ENCODE measurements around the gene SH3PXD2A. TPM values are rescaled to one million over a fixed set of nuclear protein-coding genes. Genes with fewer than 3 reads are reported as not detected.

Gene SH3PXD2A
- total RNA-seq, 1 donor from 2014 or later = 9.6 TPM

GRCh38 chr10:103834436-103835095 is 20.8 kb downstream of the SH3PXD2A start:
- Mint-ChIP-seq H3K36me3 (ENCODE audit: low read depth) (no peaks in the 10 kb centered on the region), H3K4me3 (no peak overlapping the region), H3K4me1 (ENCODE audit: low read depth) (no peaks in the 10 kb centered on the region), H3K27ac (no peak overlapping the region), H3K27me3 (ENCODE audit: insufficient read depth) (peaks cover 11% of the 10 kb centered on the region), H3K9me3 (no peaks in the 10 kb centered on the region)
- DNase-seq (ENCODE audit: low spot score) = no peak
- intact Hi-C loops (cut with micrococcal nuclease) = no loop called here

- Mint-ChIP-seq H3K4me3 (no peak overlapping the region), H3K27ac (no peak overlapping the region), H3K36me3 (ENCODE audit: low read depth) (no peaks in the 10 kb centered on the region), H3K4me1 (ENCODE audit: low read depth) (no peaks in the 10 kb centered on the region), H3K27me3 (ENCODE audit: insufficient read depth) (peaks cover 9% of the 10 kb centered on the region), H3K9me3 (no peaks in the 10 kb centered on the region)
- no peak for DNase-seq (ENCODE audit: low spot score)
- intact Hi-C loops (cut with micrococcal nuclease) = no loop called here
These were observed 21.5 kb downstream of the SH3PXD2A start for GRCh38 chr10:103833731-103834365.

GRCh38 chr10:103832806-103833205 is 22.6 kb downstream of the SH3PXD2A start:
- Mint-ChIP-seq H3K36me3 (ENCODE audit: low read depth) (no peaks in the 10 kb centered on the region), H3K27me3 (ENCODE audit: insufficient read depth) (peaks cover 7% of the 10 kb centered on the region), H3K4me3 (no peak overlapping the region), H3K4me1 (ENCODE audit: low read depth) (no peaks in the 10 kb centered on the region), H3K9me3 (no peaks in the 10 kb centered on the region), H3K27ac (no peak overlapping the region)
- DNase-seq (ENCODE audit: low spot score) = no peak
- intact Hi-C loops (cut with micrococcal nuclease) = no loop called here

GRCh38 chr10:103829838-103830465 is 25.4 kb downstream of the SH3PXD2A start:
- H3K36me3 Mint-ChIP-seq (ENCODE audit: low read depth) = no peaks in the 10 kb centered on the region
- no peak overlapping the region for H3K27ac Mint-ChIP-seq
- H3K9me3 Mint-ChIP-seq = no peaks in the 10 kb centered on the region
- intact Hi-C loops (cut with micrococcal nuclease) = no loop called here
- H3K27me3 Mint-ChIP-seq (ENCODE audit: insufficient read depth) = peaks cover 7% of the 10 kb centered on the region
- no peaks in the 10 kb centered on the region for H3K4me1 Mint-ChIP-seq (ENCODE audit: low read depth)
- no peak for DNase-seq (ENCODE audit: low spot score)
- H3K4me3 Mint-ChIP-seq = no peak overlapping the region

- Mint-ChIP-seq H3K4me3 (no peak overlapping the region), H3K27ac (no peak overlapping the region), H3K27me3 (ENCODE audit: insufficient read depth) (peaks cover 10% of the 10 kb centered on the region), H3K9me3 (no peaks in the 10 kb centered on the region), H3K36me3 (ENCODE audit: low read depth) (no peaks in the 10 kb centered on the region), H3K4me1 (ENCODE audit: low read depth) (peaks cover 4% of the 10 kb centered on the region)
- DNase-seq (ENCODE audit: low spot score) = no peak
- intact Hi-C loops (cut with micrococcal nuclease) = no loop called here
These were observed 26.1 kb downstream of the SH3PXD2A start for GRCh38 chr10:103829278-103829677.

GRCh38 chr10:103828587-103829197 is 26.7 kb downstream of the SH3PXD2A start:
- Mint-ChIP-seq H3K27me3 (ENCODE audit: insufficient read depth) (peaks cover 10% of the 10 kb centered on the region), H3K27ac (no peak overlapping the region), H3K4me3 (no peak overlapping the region), H3K9me3 (no peaks in the 10 kb centered on the region), H3K36me3 (ENCODE audit: low read depth) (no peaks in the 10 kb centered on the region), H3K4me1 (ENCODE audit: low read depth) (peaks cover 5% of the 10 kb centered on the region)
- no peak for DNase-seq (ENCODE audit: low spot score)
- intact Hi-C loops (cut with micrococcal nuclease) = no loop called here

GRCh38 chr10:103828107-103828506 is 27.3 kb downstream of the SH3PXD2A start:
- Mint-ChIP-seq H3K36me3 (ENCODE audit: low read depth) (no peaks in the 10 kb centered on the region), H3K4me1 (ENCODE audit: low read depth) (peaks cover 5% of the 10 kb centered on the region), H3K4me3 (no peak overlapping the region), H3K27me3 (ENCODE audit: insufficient read depth) (peaks cover 11% of the 10 kb centered on the region), H3K9me3 (no peaks in the 10 kb centered on the region), H3K27ac (no peak overlapping the region)
- DNase-seq (ENCODE audit: low spot score) = no peak
- intact Hi-C loops (cut with micrococcal nuclease) = no loop called here

- no peak overlapping the region for H3K4me3 Mint-ChIP-seq
- H3K9me3 Mint-ChIP-seq = no peaks in the 10 kb centered on the region
- DNase-seq (ENCODE audit: low spot score) = no peak
- intact Hi-C loops (cut with micrococcal nuclease) = no loop called here
- H3K27me3 Mint-ChIP-seq (ENCODE audit: insufficient read depth) = peaks cover 17% of the 10 kb centered on the region
- H3K4me1 Mint-ChIP-seq (ENCODE audit: low read depth) = peaks cover 5% of the 10 kb centered on the region
- no peaks in the 10 kb centered on the region for H3K36me3 Mint-ChIP-seq (ENCODE audit: low read depth)
- H3K27ac Mint-ChIP-seq = no peak overlapping the region
These were observed 28.5 kb downstream of the SH3PXD2A start for GRCh38 chr10:103826885-103827284.

- H3K27me3 Mint-ChIP-seq (ENCODE audit: insufficient read depth) = peaks cover 22% of the 10 kb centered on the region
- H3K4me3 Mint-ChIP-seq = no peak overlapping the region
- no peak for DNase-seq (ENCODE audit: low spot score)
- H3K4me1 Mint-ChIP-seq (ENCODE audit: low read depth) = peaks cover 5% of the 10 kb centered on the region
- H3K36me3 Mint-ChIP-seq (ENCODE audit: low read depth) = no peaks in the 10 kb centered on the region
- H3K9me3 Mint-ChIP-seq = no peaks in the 10 kb centered on the region
- H3K27ac Mint-ChIP-seq = no peak overlapping the region
- intact Hi-C loops (cut with micrococcal nuclease) = no loop called here
These were observed 31.1 kb downstream of the SH3PXD2A start for GRCh38 chr10:103824281-103824680.

- Mint-ChIP-seq H3K36me3 (ENCODE audit: low read depth) (no peaks in the 10 kb centered on the region), H3K27ac (no peak overlapping the region), H3K27me3 (ENCODE audit: insufficient read depth) (peaks cover 26% of the 10 kb centered on the region), H3K4me1 (ENCODE audit: low read depth) (peaks cover 5% of the 10 kb centered on the region), H3K4me3 (no peak overlapping the region), H3K9me3 (no peaks in the 10 kb centered on the region)
- no peak for DNase-seq (ENCODE audit: low spot score)
- intact Hi-C loops (cut with micrococcal nuclease) = no loop called here
These were observed 31.6 kb downstream of the SH3PXD2A start for GRCh38 chr10:103823706-103824272.

GRCh38 chr10:103822800-103823199 is 32.6 kb downstream of the SH3PXD2A start:
- intact Hi-C loops (cut with micrococcal nuclease) = no loop called here
- no peak for DNase-seq (ENCODE audit: low spot score)
- no peaks in the 10 kb centered on the region for H3K36me3 Mint-ChIP-seq (ENCODE audit: low read depth)
- no peaks in the 10 kb centered on the region for H3K9me3 Mint-ChIP-seq
- H3K4me1 Mint-ChIP-seq (ENCODE audit: low read depth) = peaks cover 5% of the 10 kb centered on the region
- no peak overlapping the region for H3K4me3 Mint-ChIP-seq
- H3K27ac Mint-ChIP-seq = no peak overlapping the region
- peaks cover 26% of the 10 kb centered on the region for H3K27me3 Mint-ChIP-seq (ENCODE audit: insufficient read depth)

GRCh38 chr10:103822107-103822716 is 33.2 kb downstream of the SH3PXD2A start:
- intact Hi-C loops (cut with micrococcal nuclease) = no loop called here
- H3K4me3 Mint-ChIP-seq = no peak overlapping the region
- no peak for DNase-seq (ENCODE audit: low spot score)
- H3K27me3 Mint-ChIP-seq (ENCODE audit: insufficient read depth) = peaks cover 26% of the 10 kb centered on the region
- H3K9me3 Mint-ChIP-seq = no peaks in the 10 kb centered on the region
- H3K36me3 Mint-ChIP-seq (ENCODE audit: low read depth) = no peaks in the 10 kb centered on the region
- peaks cover 5% of the 10 kb centered on the region for H3K4me1 Mint-ChIP-seq (ENCODE audit: low read depth)
- no peak overlapping the region for H3K27ac Mint-ChIP-seq
